IPS DF 19.7 (cell line): Measurements from ENCODE around the gene ANGEL2.
"Not testable (repeated sequence)": the region's sequence is repeated elsewhere in the genome, so short reads cannot be mapped to it uniquely, and the experiment has no call there.

Experiments used
- DNase-seq: peaks from one replicate; pipeline ENCODE4 v3.0.0-alpha.2; 2013; ENCODE audit warnings: low read depth, low spot score

ANGEL2 gene

DNA sequence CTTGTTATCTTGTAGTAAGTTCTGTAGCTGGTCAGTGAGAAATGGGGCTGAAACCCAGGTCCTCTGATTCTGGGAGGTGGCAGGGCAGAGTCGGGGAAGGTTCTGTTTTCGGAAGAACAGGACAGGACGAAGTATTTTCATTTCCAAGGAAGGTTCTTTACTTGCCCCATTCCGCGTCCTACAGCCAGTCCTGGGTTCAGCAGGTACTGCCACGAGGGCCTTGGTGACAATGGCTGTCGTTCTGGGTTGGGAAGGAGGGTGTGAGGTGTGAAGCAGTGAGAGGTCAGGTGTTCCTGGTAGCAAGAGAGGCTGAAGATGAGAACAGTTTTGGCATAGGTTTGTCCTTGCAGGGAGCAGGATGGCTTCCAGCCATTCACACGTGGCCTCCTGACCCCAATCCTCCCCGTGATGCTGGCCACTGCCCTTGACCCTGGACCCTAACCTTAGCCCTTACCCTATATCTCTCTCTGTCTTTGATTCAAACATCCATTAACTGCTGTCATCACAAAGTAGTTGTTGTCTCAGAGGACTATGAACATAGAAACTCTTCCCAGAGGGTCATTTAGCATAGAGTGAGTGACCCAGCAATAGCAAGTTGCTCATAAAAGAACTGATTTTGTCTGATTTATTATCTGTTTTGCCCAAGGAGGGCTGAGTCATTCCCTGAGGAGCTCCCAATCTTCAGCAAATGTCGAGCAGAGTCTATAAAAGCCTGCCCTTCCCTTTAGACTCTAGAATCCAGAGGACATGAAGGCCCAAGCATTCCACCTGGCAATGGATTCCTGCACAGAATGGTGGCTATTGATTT lies 40.4 kb downstream of the ANGEL2 start:
- no peak for DNase-seq

DNA sequence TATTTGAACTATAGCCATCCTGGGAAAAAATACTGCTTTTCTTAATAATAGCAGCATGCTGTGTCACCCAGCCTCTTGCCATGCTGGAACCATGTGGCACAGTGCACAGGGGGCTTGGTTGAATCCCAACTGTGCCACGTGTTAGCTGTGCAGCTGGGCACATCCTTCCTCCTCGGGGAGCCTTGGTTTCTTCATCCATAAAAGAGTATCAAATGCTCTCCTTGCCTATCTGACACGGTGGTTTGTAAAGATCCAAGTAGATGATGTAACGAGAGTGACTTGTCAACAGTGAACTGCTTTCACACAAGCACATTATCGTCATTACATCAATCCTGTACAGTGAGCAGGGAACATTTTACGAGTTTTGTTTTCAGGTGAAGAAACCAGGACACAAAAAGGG lies 41.0 kb downstream of the ANGEL2 start:
- DNase-seq: no peak

DNA sequence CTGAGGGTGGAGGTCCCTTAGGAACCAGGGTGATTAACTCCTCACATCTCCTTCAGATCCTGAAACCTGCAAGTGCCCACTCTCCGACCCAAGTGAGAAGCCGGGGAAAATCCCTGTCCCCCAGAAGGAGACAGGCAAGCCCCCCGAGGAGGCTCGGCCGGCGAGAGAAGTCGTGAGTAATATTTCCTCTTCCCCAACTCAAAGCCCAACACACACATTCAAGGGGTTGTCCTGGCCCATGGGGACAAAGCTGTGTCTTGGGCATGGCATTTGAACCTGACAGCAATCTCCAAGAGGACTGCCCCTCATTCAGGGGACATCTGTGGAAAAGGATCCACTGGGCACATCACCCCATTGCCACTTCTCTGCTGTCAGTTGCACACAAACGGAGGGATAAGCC lies 41.8 kb downstream of the ANGEL2 start:
- DNase-seq: no peak

GRCh38 chr1:212973426-212973825 lies 42.2 kb downstream of the ANGEL2 start:
- no peak for DNase-seq

- no peak for DNase-seq
Measured at GRCh38 chr1:212971312-212971711, 44.4 kb downstream of the ANGEL2 start.

DNA sequence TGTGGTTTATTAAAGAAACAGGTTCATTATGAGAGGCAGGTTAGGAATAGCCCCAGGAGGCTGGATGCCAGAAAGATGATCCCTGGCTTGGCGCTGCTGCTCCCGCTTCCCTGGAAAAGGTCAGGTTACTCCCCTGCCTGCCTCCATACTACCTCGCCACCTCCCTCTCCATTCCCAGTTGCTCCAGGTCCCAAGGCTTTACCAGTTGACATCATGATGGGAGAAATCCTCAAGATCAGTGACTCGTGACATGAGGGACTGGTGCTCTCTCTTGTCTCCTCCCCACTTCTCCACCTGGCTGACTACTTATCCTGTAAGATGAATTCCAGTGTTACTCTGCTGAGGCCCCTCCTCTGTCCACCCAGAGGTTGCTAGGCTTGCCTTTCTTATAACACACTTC lies 45.6 kb downstream of the ANGEL2 start:
- DNase-seq: no peak

DNA sequence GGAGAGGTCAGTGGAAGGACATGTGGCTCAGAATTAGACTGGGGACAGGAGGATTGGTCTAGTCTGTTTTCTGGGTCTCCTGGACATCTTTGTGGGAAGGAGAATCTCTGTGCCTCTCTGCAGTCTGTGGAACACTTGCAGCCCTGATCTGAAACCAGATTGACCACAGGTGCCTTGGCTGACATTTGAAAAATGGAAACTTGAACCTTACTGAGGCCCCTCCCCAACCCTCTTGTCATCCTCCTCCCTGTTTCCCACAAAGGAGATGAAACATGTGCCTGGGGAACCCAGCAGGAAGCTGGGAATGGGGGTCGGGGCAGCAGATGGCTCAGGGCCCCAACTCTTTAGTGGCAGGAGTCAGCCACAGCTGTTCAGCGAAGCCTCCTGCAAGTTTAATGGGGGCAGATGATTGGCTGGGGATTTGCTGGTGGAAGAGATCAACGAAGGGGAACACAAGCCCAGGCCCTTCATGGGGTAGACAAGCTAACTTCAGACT lies 47.3 kb downstream of the ANGEL2 start:
- DNase-seq: no peak

DNA sequence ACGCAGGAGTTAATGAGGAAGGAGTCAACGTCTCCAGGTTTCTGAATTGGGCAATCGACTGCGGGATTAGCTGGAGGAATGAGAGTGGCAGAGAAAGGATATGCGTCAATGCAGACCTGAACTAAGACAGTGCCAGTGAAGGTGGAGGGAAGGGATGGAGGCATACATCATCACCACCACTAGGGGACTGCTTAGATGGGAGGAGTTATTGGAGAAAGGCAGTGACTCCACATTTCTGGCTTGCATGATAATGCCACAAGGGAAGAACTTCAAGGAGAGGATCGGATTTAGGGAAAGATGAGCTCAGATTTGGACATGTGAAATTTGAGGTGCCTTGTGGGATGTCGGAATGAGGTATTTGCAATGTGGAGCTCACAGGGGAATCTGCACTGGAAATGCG lies 47.9 kb downstream of the ANGEL2 start:
- DNase-seq: peak; percentile 78

GRCh38 chr1:212966616-212967015 lies 49.1 kb downstream of the ANGEL2 start:
- no peak for DNase-seq

GRCh38 chr1:212964993-212965392 lies 50.7 kb downstream of the ANGEL2 start:
- not testable (repeated sequence) for DNase-seq

DNA sequence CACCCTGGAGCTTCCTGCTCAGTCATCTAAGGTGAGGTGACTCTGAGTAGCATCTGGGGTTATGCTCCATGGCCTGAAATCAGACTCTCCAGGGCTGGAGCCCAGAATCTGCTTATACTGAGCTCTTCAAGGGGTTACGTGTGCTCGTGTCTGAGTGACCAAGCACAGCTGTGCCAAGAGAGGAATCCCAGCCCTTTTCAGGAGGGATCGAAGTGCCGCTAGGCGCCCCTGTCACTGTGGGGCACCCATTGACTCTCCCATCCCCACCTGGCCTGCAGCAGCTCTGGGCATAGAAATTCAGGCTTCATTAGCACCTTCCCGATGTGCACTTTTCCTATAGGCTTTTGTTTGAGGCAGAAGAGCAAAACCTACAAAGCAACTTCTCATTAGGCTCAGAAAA lies 51.6 kb downstream of the ANGEL2 start:
- no peak for DNase-seq

- DNase-seq: no peak
Measured at GRCh38 chr1:212962509-212962908, 53.2 kb downstream of the ANGEL2 start.

GRCh38 chr1:212960932-212961331 lies 54.7 kb downstream of the ANGEL2 start:
- DNase-seq: no peak

GRCh38 chr1:212959266-212960220 lies 56.1 kb downstream of the ANGEL2 start:
- no peak for DNase-seq

DNA sequence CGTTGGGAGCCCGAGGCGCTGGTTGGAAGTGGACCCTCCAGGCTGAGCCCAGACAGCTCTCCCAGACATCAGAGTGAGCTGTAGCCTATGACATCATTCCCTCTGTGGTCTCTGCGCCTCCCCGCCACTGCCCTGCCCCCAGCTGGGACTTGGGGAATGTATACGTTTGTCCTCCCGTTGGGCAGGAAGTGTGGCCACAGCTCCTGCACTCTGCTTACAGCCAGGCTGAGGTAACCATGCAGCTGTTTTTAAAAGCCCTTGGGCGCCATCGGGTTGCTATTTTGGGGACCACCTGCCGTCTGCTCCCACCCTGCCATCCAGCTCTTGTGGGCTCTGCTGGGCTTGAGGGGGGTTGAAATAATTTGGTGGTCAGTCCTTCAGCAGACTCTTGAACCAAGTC lies 57.5 kb downstream of the ANGEL2 start:
- DNase-seq: no peak

DNA sequence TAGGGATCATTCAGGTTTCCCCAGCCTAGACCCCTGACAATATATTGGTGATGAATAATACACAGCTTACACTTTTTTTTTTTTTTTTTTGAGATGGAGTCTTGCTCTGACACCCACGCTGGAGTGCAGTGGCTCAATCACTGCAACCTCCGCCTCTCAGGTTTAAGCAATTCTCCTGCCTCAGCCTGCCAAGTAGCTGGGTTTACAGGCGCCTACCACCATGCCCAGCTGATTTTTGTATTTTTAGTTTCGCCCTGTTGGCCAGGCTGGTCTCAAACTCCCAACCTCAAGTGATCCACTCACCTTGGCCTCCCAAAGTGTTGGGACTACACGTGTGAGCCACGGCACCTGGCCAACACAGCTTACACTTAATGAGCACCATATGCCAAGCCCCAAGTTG lies 58.1 kb downstream of the ANGEL2 start:
- no peak for DNase-seq

- no peak for DNase-seq
Measured at GRCh38 chr1:212955961-212956620, 59.6 kb downstream of the ANGEL2 start.

- DNase-seq: no peak
Measured at GRCh38 chr1:212955098-212955497, 60.6 kb downstream of the ANGEL2 start.

DNA sequence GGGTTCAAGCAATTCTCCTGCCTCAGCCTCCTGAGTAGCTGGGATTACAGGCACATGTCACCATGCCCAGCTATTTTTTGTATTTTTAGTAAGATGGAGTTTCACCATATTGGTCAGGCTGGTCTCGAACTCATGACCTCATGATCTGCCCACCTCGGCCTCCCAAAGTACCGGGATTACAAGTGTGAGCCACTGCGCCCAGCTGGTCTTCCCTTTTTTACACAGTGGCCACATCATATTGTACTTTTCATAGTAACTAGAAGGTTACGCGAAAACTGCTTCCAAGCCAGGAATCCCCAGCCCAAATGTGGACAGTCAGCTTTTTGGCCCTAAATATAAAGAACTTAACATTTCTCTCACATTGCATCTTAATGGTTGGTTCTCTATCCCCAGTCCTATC lies 61.2 kb downstream of the ANGEL2 start:
- no peak for DNase-seq

GRCh38 chr1:212953321-212953720 lies 62.3 kb downstream of the ANGEL2 start:
- no peak for DNase-seq

GRCh38 chr1:212952641-212952976 lies 63.1 kb downstream of the ANGEL2 start:
- DNase-seq: no peak
